ENCODE results near the gene BANF1. TPM values are rescaled to one million over a fixed set of nuclear protein-coding genes. Genes with fewer than 3 reads are reported as not detected.

The BANF1 gene
- total and polyA plus RNA-seq, 9 of the 15 experiments (the other 6 are each of a cell fraction or from before 2014, with no cell fraction given), result 108 to 651 (median 263) TPM

DNA sequence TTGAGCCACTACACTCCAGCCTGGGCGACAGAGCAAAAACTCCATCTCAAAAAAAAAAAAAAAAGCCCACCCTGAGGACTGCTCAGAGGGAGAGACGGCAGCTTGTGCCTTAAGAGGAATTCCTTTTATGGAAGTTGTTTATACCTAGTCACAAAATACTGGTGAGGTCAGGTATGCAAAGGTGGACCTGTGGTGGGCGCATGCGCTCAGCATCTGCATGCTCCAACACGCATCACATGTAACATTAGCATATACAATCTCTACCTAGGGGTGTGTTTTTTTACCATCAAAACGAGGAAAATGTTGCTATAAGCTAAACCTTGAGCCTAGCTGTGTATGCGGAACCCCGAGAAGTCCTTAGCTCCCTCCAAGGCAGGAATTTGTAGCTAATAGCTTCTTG, 47.5 kb upstream of the BANF1 start:
- 67% methylated on average over 7 of the region's 8 CpGs for WGBS (ENCODE audit: insufficient coverage, low coverage, missing lambda C conversion rate)
- TF ChIP-seq KAT7 (CRISPR knock-in tag; IDR thresholded peaks at IDR 0.05; ENCODE audit: borderline replicate concordance) (no peak), CBFA2T3 (IDR thresholded peaks at IDR 0.05) (no peak), HNRNPL (IDR thresholded peaks at IDR 0.05; ENCODE audit: low read depth, low read length) (no peak), ZNF197 (CRISPR knock-in tag; IDR thresholded peaks at IDR 0.05; ENCODE audit: low read depth) (no peak), POU5F1 (IDR thresholded peaks at IDR 0.05; ENCODE audit: borderline replicate concordance, low read depth, low read length, partially characterized antibody) (no peak), ZSCAN29 (IDR thresholded peaks at IDR 0.05) (no peak), ZNF707 (CRISPR knock-in tag; conservative IDR thresholded peaks at IDR 0.05) (no peak), ILF3 (IDR thresholded peaks at IDR 0.05; ENCODE audit: borderline replicate concordance) (no peak)
- TF ChIP-seq, protein P1, sequence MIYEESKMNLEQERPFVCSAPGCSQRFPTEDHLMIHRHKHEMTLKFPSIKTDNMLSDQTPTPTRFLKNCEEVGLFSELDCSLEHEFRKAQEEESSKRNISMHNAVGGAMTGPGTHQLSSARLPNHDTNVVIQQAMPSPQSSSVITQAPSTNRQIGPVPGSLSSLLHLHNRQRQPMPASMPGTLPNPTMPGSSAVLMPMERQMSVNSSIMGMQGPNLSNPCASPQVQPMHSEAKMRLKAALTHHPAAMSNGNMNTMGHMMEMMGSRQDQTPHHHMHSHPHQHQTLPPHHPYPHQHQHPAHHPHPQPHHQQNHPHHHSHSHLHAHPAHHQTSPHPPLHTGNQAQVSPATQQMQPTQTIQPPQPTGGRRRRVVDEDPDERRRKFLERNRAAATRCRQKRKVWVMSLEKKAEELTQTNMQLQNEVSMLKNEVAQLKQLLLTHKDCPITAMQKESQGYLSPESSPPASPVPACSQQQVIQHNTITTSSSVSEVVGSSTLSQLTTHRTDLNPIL (CRISPR knock-in tag; IDR thresholded peaks at IDR 0.05), result no peak
- TF ChIP-seq, protein P2, sequence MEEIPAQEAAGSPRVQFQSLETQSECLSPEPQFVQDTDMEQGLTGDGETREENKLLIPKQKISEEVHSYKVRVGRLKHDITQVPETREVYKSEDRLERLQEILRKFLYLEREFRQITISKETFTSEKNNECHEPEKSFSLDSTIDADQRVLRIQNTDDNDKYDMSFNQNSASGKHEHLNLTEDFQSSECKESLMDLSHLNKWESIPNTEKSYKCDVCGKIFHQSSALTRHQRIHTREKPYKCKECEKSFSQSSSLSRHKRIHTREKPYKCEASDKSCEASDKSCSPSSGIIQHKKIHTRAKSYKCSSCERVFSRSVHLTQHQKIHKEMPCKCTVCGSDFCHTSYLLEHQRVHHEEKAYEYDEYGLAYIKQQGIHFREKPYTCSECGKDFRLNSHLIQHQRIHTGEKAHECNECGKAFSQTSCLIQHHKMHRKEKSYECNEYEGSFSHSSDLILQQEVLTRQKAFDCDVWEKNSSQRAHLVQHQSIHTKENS (CRISPR knock-in tag; IDR thresholded peaks at IDR 0.05), result no peak
- no TSS peak for BruUV-seq (replicated peaks)
- Histone ChIP-seq H3K9me1 (ENCODE audit: control insufficient read depth, insufficient read depth, low read length) (no peaks in the 10 kb centered on the region), H3K79me2 (ENCODE audit: control insufficient read depth, insufficient read depth, low read length) (no peaks in the 10 kb centered on the region), H3K4me2 (ENCODE audit: insufficient read depth, low read length) (no peak overlapping the region), H3K4me1 (replicated peaks in 1 of 2; ENCODE audit: control insufficient read depth in 2 of 2, insufficient read depth in 2 of 2, low read length in 2 of 2) (peaks cover 0 to 16% of the 10 kb centered on the region in 2 experiments; a peak in 3 of 5 replicates), H3K27me3 (ENCODE audit: control insufficient read depth in 2 of 2, insufficient read depth in 2 of 2, low read length in 2 of 2) (no peaks in the 10 kb centered on the region), H2AFZ (ENCODE audit: low read depth, low read length) (no peak overlapping the region), H3K36me3 (ENCODE audit: control insufficient read depth, insufficient read depth, low read length) (no peaks in the 10 kb centered on the region), H3K4me3 (no peak overlapping the region), H3K9me3 (replicated peaks; ENCODE audit: control insufficient read depth, insufficient read depth, low read depth, low read length) (no peaks in the 10 kb centered on the region), H3K9ac (ENCODE audit: insufficient read depth in 1 of 2, low read depth in 2 of 2, low read length in 2 of 2) (no peak overlapping the region), H4K20me1 (replicated peaks; ENCODE audit: control insufficient read depth, insufficient read depth, low read length) (no peaks in the 10 kb centered on the region), H3K27ac (ENCODE audit: extremely low read depth, low read depth, low read length) (no peak overlapping the region)
- FAIRE-seq (no peak), ATAC-seq (no peak), DNase-seq (ENCODE audit: extremely low read depth in 1 of 4, low spot score in 3 of 4) (no peak)
- intact Hi-C loops (cut with micrococcal nuclease) (no loop called here), in situ Hi-C loops (cut with MboI) (no loop called here)
- CTCF ChIA-PET (ENCODE audit: low intra/inter-chr PET ratio), result no interaction called here
- POLR2A ChIA-PET, result interaction anchor here (0.6 to 1.4 kb wide), 3 partner anchors 9 to 56 kb away, joined by 3 read pairs; no protein-coding TSS in a partner anchor
